Neural cell (in vitro differentiated cells): Measurements from ENCODE around the gene AKAP8L. TPM values are rescaled to one million over a fixed set of nuclear protein-coding genes. Genes with fewer than 3 reads are reported as not detected.

Source experiments
- H2AFZ ChIP-seq: fragments of 200-600, 300-800 bp; sonication (generic), shearing (Covaris generic); 2 replicates; pipeline ENCODE4 v1.6.0; 2014; ENCODE audit warnings: low read depth, mild to moderate bottlenecking, antibody characterized with exemption, low read length, moderate library complexity
- H3F3A ChIP-seq: fragments of 200-600 bp; shearing (Covaris generic); 2 replicates; pipeline ENCODE4 v1.6.1; 2016; ENCODE audit warnings: mild to moderate bottlenecking, moderate library complexity, mixed read lengths, antibody characterized with exemption, low read length; ENCODE audit not compliant: insufficient read depth, poor library complexity, severe bottlenecking
- H3K27ac ChIP-seq: fragments of 200-600, 300-800 bp; sonication (generic), shearing (Covaris generic); 2 replicates; pipeline ENCODE4 v1.5.1; 2014; ENCODE audit warnings: mild to moderate bottlenecking, low read length, moderate library complexity
- H3K27me3 ChIP-seq: fragments of 300-800, 200-600 bp; sonication (generic), shearing (Covaris generic); 2 replicates; pipeline ENCODE4 v1.6.0; 2014; ENCODE audit warnings: mild to moderate bottlenecking, low read depth, low read length, moderate library complexity; ENCODE audit not compliant: insufficient read depth
- H3K36me3 ChIP-seq: fragments of 300-800, 200-600 bp; sonication (generic), shearing (Covaris generic); 2 replicates; pipeline ENCODE4 v1.5.1; 2014; ENCODE audit warnings: mild to moderate bottlenecking, antibody characterized with exemption, low read length, moderate library complexity; ENCODE audit not compliant: insufficient read depth
- H3K4me2 ChIP-seq: fragments of 300-800, 200-600 bp; sonication (generic), shearing (Covaris generic); 2 replicates; pipeline ENCODE4 v1.6.0; 2014; ENCODE audit warnings: mild to moderate bottlenecking, low read length
- H3K4me3 ChIP-seq: fragments of 300-800, 200-600 bp; sonication (generic), shearing (Covaris generic); 2 replicates; pipeline ENCODE4 v1.5.1; 2014; ENCODE audit warnings: mild to moderate bottlenecking, low read length, moderate library complexity
- H3K79me2 ChIP-seq: fragments of 200-600 bp; shearing (Covaris generic); replicated peaks from 2 replicates; pipeline ENCODE4 v1.6.0; 2014; ENCODE audit warnings: mild to moderate bottlenecking, low read length, moderate library complexity; ENCODE audit not compliant: insufficient read depth
- H3K9ac ChIP-seq: fragments of 300-800, 200-600 bp; sonication (generic), shearing (Covaris generic); 2 replicates; pipeline ENCODE4 v1.6.1; 2016; ENCODE audit warnings: mild to moderate bottlenecking, low read length, mixed read lengths
- H3K9me2 ChIP-seq: fragments of 200-600 bp; shearing (Covaris generic); 2 replicates; pipeline ENCODE4 v1.6.1; 2016; ENCODE audit warnings: mild to moderate bottlenecking, low read length, mixed read lengths; ENCODE audit not compliant: insufficient read depth
- H3K9me3 ChIP-seq: fragments of 200-600, 300-800 bp; sonication (generic), shearing (Covaris generic); 2 replicates; pipeline ENCODE4 v1.6.1; 2016; ENCODE audit warnings: mild to moderate bottlenecking, mixed run types, low read length, moderate library complexity, mixed read lengths
- H4K20me1 ChIP-seq: fragments of 200-600 bp; shearing (Covaris generic); 2 replicates; pipeline ENCODE4 v1.6.1; 2016; ENCODE audit warnings: mild to moderate bottlenecking, mixed run types; ENCODE audit not compliant: insufficient read depth
- CTCF ChIP-seq: fragments of 450-650 bp; IDR thresholded peaks from 2 replicates; pipeline ENCODE4 v1.5.1; 2014; ENCODE audit warnings: antibody characterized with exemption, mild to moderate bottlenecking, moderate library complexity; ENCODE audit not compliant: poor library complexity, severe bottlenecking
- EP300 ChIP-seq: fragments of 450-650 bp; conservative IDR thresholded peaks from 2 replicates; pipeline ENCODE4 v1.6.1; 2014; ENCODE audit warnings: antibody characterized with exemption, mild to moderate bottlenecking, moderate library complexity; ENCODE audit not compliant: poor library complexity, severe bottlenecking
- EZH2 ChIP-seq: fragments of 200-600, 300-800 bp; shearing (Covaris generic), sonication (generic); IDR thresholded peaks from 2 replicates; pipeline ENCODE4 v1.6.1; 2014; ENCODE audit warnings: antibody characterized with exemption, low read length, borderline replicate concordance, mild to moderate bottlenecking; ENCODE audit not compliant: insufficient read depth, poor library complexity, severe bottlenecking
- MXI1 ChIP-seq: fragments of 450-650 bp; conservative IDR thresholded peaks from 2 replicates; pipeline ENCODE4 v1.6.1; 2014; ENCODE audit warnings: antibody characterized with exemption, mild to moderate bottlenecking; ENCODE audit not compliant: poor library complexity, severe bottlenecking
- POLR2AphosphoS5 ChIP-seq: IDR thresholded peaks from 2 replicates; pipeline ENCODE4 v1.6.1; 2012
- RAD21 ChIP-seq: fragments of 450-650 bp; conservative IDR thresholded peaks from 2 replicates; pipeline ENCODE4 v1.6.1; 2014; ENCODE audit warnings: antibody characterized with exemption, mild to moderate bottlenecking, moderate library complexity
- REST ChIP-seq: IDR thresholded peaks from 2 replicates; pipeline ENCODE4 v1.6.1; 2012; ENCODE audit warnings: borderline replicate concordance
- SMC3 ChIP-seq: fragments of 450-650 bp; conservative IDR thresholded peaks from 2 replicates; pipeline ENCODE4 v1.6.1; 2014; ENCODE audit warnings: antibody characterized with exemption, mild to moderate bottlenecking, moderate library complexity; ENCODE audit not compliant: poor library complexity
- TAF1 ChIP-seq: IDR thresholded peaks from 2 replicates; pipeline ENCODE4 v1.6.1; 2012; ENCODE audit warnings: low read depth
- polyA plus RNA-seq: library from polyadenylated mRNA; depleted of rRNA; stranded (reverse); fragments of >200 nt; gene quantifications from 2 replicates; pipeline ENCODE4 v1.2.3, GENCODE V29; 2014

AKAP8L gene
- polyA plus RNA-seq, 1 donor from 2014 or later: 281 TPM

GRCh38 chr19:15430526-15431120 lies 11.8 kb upstream of the AKAP8L start:
- TF ChIP-seq EZH2 (no peak), MXI1 (no peak), EP300 (no peak), SMC3 (no peak), POLR2AphosphoS5 (no peak), RAD21 (no peak), REST (no peak), CTCF (no peak), TAF1 (no peak)
- Histone ChIP-seq H3K27me3 (no peaks in the 10 kb centered on the region), H4K20me1 (no peaks in the 10 kb centered on the region), H3K4me2 (peak overlapping the region; percentile 97), H3F3A (no peaks in the 10 kb centered on the region), H3K27ac (no peak overlapping the region), H2AFZ (no peak overlapping the region), H3K36me3 (peaks cover 6% of the 10 kb centered on the region), H3K9me3 (no peaks in the 10 kb centered on the region), H3K9me2 (no peaks in the 10 kb centered on the region), H3K9ac (no peak overlapping the region), H3K79me2 (peaks cover 30% of the 10 kb centered on the region), H3K4me3 (peak overlapping the region; percentile 90)

- TF ChIP-seq SMC3: no peak
- TF ChIP-seq EP300: no peak
- TF ChIP-seq TAF1: no peak
- no peak for TF ChIP-seq POLR2AphosphoS5
- no peak for TF ChIP-seq REST
- no peak for TF ChIP-seq CTCF
- TF ChIP-seq RAD21: no peak
- no peak for TF ChIP-seq MXI1
- TF ChIP-seq EZH2: no peak
- Histone ChIP-seq H3K9me3 (no peaks in the 10 kb centered on the region), H4K20me1 (no peaks in the 10 kb centered on the region), H3F3A (no peaks in the 10 kb centered on the region), H3K4me3 (no peak overlapping the region), H3K9me2 (no peaks in the 10 kb centered on the region), H3K79me2 (peaks cover 30% of the 10 kb centered on the region), H3K4me2 (no peak overlapping the region), H3K36me3 (peaks cover 6% of the 10 kb centered on the region), H3K9ac (no peak overlapping the region), H3K27ac (no peak overlapping the region), H2AFZ (no peak overlapping the region), H3K27me3 (no peaks in the 10 kb centered on the region)
Observed at GRCh38 chr19:15429825-15430467, 11.2 kb upstream of the AKAP8L start.
